ENCODE measurements around the gene CTDSPL. TPM values are rescaled to one million over a fixed set of nuclear protein-coding genes. Genes with fewer than 3 reads are reported as not detected.

CTDSPL gene
- total and polyA plus RNA-seq, 2 of the 8 experiments (the other 6 are each of a cell fraction or from before 2014, with no cell fraction given), result 20.3 to 42.2 TPM

GRCh38 chr3:37890522-37890921 is 28.8 kb downstream of the CTDSPL start:
- no peak overlapping the region for H3K4me3 ChIP-seq (ENCODE audit: extremely low read depth in 1 of 4, insufficient read depth in 2 of 4, low read depth in 3 of 4, low read length in 4 of 4)
- H3K56ac ChIP-seq (replicated peaks; ENCODE audit: insufficient read length, low read depth, low read length), result no peak overlapping the region
- no peak overlapping the region for H2BK120ac ChIP-seq (replicated peaks; ENCODE audit: low read depth, low read length)
- no peak overlapping the region for H2BK5ac ChIP-seq (ENCODE audit: low read depth, low read length)
- H3K4ac ChIP-seq (replicated peaks; ENCODE audit: insufficient read length, low read depth, low read length), result no peak overlapping the region
- H3K4me2 ChIP-seq (ENCODE audit: insufficient read depth in 1 of 2, low read depth in 2 of 2, low read length in 2 of 2), result no peak overlapping the region
- H3K14ac ChIP-seq (ENCODE audit: insufficient read length), result no peak overlapping the region
- ChIA-PET POLR2A (ENCODE audit: partially characterized antibody) (interaction anchor here (0.8 to 0.9 kb wide), 2 partner anchors 13 to 20 kb away, joined by 3 read pairs; no protein-coding TSS in a partner anchor), CTCF (ENCODE audit: partially characterized antibody) (interaction anchor here (0.8 to 0.9 kb wide), 2 partner anchors 12 to 15 kb away, joined by 3 read pairs; no protein-coding TSS in a partner anchor)
- H3K9ac ChIP-seq (replicated peaks in 1 of 4; ENCODE audit: extremely low read depth in 1 of 4, low read depth in 3 of 4, low read length in 3 of 4), result no peak overlapping the region
- no peaks in the 10 kb centered on the region for H3K27me3 ChIP-seq (replicated peaks in 1 of 4; ENCODE audit: control insufficient read depth in 3 of 4, extremely low read depth in 1 of 4, insufficient read depth in 3 of 4, low read length in 3 of 4)
- H3K23me2 ChIP-seq (ENCODE audit: low read depth, low read length), result no peaks in the 10 kb centered on the region
- 91% methylated on average over 5 of the region's 5 CpGs; no CpG with 5 or more reads in 1 of the 2 experiments for WGBS, 2 experiments (ENCODE audit: extremely low coverage in 1 of 2, insufficient coverage in 1 of 2, insufficient read length in 1 of 2, insufficient replicate concordance in 2 of 2, low coverage in 1 of 2, low lambda C conversion rate in 2 of 2, missing lambda C conversion rate in 1 of 2)
- H3K27ac ChIP-seq (ENCODE audit: low read depth, low read length), result no peak overlapping the region
- no peak for FAIRE-seq
- DNase-seq (ENCODE audit: low read depth in 1 of 2, low spot score in 2 of 2), result no peak
- no peak overlapping the region for H4K5ac ChIP-seq (ENCODE audit: insufficient read length, low read depth, low read length)
- H2AK5ac ChIP-seq (ENCODE audit: low read depth, low read length), result no peak overlapping the region
- H3K18ac ChIP-seq (ENCODE audit: extremely low read depth, low read length), result no peak overlapping the region
- no peak overlapping the region for H3K23ac ChIP-seq (ENCODE audit: insufficient read length)
- H2BK12ac ChIP-seq (ENCODE audit: low read depth, low read length), result no peak overlapping the region
- no peak overlapping the region for H4K8ac ChIP-seq (ENCODE audit: extremely low read depth, insufficient read depth, low read length)
- H3K4me1 ChIP-seq (replicated peaks in 1 of 4; ENCODE audit: control insufficient read depth in 3 of 4, insufficient read depth in 4 of 4, low read length in 3 of 4), result peaks cover 0 to 3% (median 1%) of the 10 kb centered on the region in 4 experiments; a peak in 2 of 7 replicates
- no peak overlapping the region for H4K91ac ChIP-seq (replicated peaks; ENCODE audit: insufficient read length, low read length)
- peaks cover 0 to 3% of the 10 kb centered on the region in 2 experiments for H4K20me1 ChIP-seq (replicated peaks in 1 of 2; ENCODE audit: control insufficient read depth in 1 of 2, insufficient read depth in 2 of 2, low read length in 2 of 2)
- no peak overlapping the region for H2BK20ac ChIP-seq (ENCODE audit: low read length)
- H2BK15ac ChIP-seq (ENCODE audit: low read length), result no peak overlapping the region
- H3K36me3 ChIP-seq (ENCODE audit: control insufficient read depth in 2 of 4, insufficient read depth in 4 of 4, low read length in 3 of 4), result no peaks in the 10 kb centered on the region
- H3K79me1 ChIP-seq (ENCODE audit: low read depth, low read length), result peaks cover 5% of the 10 kb centered on the region; the same call in 1 of the 2 replicates
- no peaks in the 10 kb centered on the region for H3K9me3 ChIP-seq (ENCODE audit: insufficient read depth in 2 of 2, low read depth in 1 of 2, low read length in 1 of 2)
- H3K79me2 ChIP-seq (ENCODE audit: control insufficient read depth in 1 of 2, insufficient read depth in 2 of 2, low read length in 2 of 2), result peaks cover 0 to 2% of the 10 kb centered on the region in 2 experiments; a peak in 1 of 4 replicates
- H2AFZ ChIP-seq (ENCODE audit: low read length), result no peak overlapping the region
- TF ChIP-seq TAF1 (IDR thresholded peaks at IDR 0.05; ENCODE audit: low read depth, low read length), result no peak
- no peak for TF ChIP-seq RXRA (IDR thresholded peaks at IDR 0.05; ENCODE audit: insufficient read depth, low read depth, low read length)
